Measurements from ENCODE around the gene TMSB15A.
"Not testable (repeated sequence)": the region's sequence is repeated elsewhere in the genome, so short reads cannot be mapped to it uniquely, and the experiment has no call there.

Gene TMSB15A

DNA sequence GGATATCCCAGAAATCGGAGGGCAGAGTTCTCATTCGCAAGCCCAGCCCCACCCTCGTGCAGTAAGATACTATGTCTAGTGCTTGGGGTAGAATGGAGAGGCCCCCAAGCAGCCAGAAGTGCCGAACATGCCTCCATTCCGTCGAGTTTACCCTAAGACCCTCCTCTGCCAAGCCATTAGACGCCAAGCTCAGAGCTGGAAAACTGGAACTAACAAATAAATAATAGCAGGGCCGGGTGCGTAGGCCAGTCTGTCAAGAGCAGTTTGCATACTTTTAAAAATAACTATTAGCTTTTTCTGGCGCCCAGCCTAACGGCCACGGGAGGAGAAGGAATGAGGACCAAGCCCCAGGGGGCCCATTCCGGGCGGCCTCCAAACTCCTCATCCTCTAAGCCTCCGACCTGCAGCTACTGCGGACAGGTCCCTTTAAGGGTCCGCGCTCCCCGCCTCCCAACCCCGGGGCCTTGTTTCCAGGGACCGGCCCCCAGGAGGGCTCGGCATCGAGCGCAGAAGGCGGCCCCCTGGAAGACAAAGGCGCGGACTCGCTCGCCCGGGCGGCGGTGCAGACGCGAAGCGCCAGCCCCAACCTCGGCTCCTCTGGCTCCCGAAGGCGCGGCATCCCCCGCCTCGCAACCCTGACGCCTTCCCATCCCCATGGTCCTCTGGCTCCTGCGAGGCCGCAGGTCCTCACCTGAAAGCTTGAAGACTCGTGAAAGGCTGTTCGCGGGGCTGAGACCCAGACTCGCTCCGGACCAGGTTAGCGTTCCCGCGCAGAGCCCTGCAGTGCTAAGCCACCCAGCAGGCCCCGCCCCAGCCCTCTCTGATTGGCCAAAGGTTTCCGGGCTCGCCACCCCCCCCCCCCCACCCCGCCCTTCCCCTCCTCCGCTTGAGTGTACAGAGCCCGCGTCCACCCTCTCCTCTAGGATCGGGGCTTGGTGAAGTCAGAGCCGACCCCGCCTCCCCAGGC is at the start of gene TMSB15A:
TSS of gene TMSB15A (minus strand) at position 765 of the 967 bp plus-strand sequence.
- peak; percentile 88 for DNase-seq

DNA sequence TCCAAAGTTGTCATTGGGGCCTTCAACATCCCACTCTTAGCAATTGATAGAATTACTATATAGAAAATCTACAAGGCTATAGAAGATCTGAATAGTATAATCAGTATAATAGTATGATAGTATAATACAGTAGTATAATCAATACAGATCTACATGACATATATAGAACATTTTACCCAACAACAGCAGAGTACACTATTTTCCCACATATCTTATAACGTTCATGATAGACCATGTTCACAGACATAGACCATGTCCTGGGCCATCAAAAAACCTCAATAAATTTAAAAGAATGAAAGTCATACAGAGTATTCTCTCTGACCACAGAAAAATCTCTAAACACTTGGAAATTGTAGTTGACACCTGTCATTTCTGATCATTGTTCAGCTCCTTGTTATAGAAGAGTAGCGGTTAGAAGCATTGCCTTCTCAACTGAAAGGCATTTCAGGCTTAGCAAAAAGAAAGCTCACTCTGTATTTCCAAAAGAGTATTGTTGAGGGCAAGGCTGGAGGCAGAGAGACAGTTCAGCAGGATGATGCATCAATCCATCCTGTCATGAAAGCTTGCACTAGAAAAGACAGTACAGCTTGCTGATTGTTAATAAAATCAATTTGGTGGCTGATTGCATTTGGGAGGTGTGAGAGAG is 44.0 kb upstream of the TMSB15A start:
- no peak for DNase-seq

GRCh38 chrX:102558607-102559006 is 42.1 kb upstream of the TMSB15A start:
- DNase-seq = no peak

DNA sequence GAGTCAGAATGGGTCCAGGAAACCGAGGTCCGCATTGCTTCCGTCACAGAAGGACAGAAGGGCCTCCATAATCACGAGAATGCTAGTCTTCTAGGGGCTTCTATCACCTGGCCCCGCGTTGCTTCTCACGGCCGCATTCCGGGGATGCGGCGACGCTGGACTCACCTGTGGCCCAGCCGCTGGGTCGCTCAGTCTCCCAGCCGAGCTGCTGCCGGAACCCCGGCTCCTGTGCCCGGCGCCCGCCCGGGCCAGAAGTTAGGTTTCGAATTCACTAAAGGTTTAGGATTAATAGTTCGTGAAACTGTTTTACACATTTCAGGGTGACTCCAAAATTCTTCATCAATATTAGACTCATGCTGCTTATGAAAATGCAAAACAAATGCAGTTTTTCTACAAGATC is 31.7 kb upstream of the TMSB15A start:
- no peak for DNase-seq

DNA sequence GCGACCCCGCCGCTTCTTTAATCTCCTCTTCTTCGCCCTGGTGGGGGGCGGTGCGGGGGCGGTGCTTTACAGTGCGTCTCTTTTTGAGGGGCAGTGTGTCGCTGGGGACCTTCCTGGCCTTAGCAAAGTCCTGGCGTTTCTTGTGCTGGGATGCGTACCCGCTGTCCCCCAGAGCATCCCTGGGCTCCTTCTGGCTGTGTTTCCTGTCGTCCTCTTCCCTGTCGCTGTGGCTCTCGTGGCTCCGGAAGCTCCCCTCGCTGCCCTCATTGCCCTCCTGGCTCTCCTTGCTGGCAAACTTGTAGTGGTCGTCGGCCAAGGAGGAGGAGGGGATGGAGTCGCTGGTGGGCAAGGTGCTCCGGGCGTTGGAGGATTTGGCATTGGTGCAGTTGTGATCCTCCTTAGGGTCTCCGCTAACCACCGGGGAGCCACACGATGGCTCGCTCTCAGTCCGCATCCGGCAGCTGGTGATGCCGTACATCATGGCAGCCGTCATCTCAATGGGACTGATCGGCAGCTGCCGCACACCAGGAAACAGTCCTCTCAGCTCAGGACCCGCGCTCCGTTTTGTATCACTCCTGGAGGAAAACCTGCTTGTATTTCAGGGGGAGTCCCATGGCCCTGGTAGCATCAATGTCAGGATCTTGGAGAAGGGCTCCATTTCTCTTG is 30.4 kb upstream of the TMSB15A start:
- no peak for DNase-seq

GRCh38 chrX:102546175-102546574 is 29.6 kb upstream of the TMSB15A start:
- DNase-seq = not testable (repeated sequence)

DNA sequence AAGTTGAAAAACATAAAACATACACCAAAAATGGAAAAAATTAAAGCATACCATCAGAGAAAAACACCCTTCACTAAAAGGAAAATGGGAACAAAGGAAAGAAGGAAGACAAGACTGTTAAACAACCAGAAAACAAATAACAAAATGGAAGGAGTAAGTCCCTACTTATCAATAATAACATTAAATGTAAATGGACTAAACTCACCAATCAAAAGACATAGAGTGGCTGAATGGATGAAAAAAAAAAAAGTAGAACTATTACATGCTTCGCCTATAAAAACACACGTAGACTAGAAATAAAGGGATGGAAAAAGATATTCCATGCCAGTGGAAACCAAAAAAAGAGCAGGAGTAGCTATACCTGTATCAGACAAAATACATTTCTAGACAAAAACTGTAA is 19.4 kb upstream of the TMSB15A start:
- DNase-seq = no peak

- no peak for DNase-seq
These were observed 787 bp upstream of the TMSB15A start for GRCh38 chrX:102517326-102517725.

DNA sequence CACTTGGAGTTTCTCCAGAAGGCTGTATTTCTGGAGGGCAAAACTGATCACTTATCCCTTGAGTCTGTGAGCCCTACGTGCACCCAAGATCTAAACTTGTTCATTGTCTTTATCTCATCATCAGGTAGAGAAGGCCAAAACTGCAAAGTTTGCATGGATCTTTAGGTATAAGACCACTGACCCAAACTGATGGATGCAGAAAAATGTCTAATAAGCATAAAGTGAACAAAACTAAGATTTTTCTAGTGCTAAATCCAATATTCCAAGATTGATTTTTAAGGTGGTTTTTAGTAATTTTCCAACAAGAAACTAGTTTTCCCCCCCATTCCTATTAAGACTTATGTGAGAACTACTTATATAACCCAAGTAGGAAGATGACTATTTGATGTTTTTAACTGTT is 2.0 kb downstream of the TMSB15A start:
- no peak for DNase-seq

- no peak for DNase-seq
These were observed 17.8 kb downstream of the TMSB15A start for GRCh38 chrX:102498732-102499131.

GRCh38 chrX:102491766-102492165 is 24.8 kb downstream of the TMSB15A start:
- no peak for DNase-seq

- not testable (repeated sequence) for DNase-seq
These were observed 37.8 kb downstream of the TMSB15A start for GRCh38 chrX:102478765-102479164.

GRCh38 chrX:102471762-102472220 is 44.7 kb downstream of the TMSB15A start, which contains the start of gene TCP11X2:
Gene TCP11X2, minus strand, starts transcription at chrX:102471812.
- not testable (repeated sequence) for DNase-seq

DNA sequence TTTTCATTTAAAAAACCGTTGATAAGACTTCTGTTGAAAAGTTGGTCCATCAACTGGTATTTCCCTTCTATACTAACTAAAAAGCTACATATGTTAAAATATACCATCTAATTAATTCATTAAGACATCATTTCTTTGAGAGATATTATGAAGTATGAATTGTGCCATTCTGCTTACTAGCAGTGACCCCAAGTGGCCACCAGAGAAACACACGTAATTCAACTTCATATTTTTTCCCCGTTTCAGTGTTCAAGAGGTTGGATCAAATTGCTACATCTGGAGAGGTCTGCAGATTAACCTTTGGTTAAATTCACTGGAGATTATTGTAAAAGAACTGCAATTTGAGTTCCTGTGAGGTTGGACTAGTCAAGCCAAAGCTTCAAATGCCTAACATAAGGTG is 46.3 kb downstream of the TMSB15A start:
- not testable (repeated sequence) for DNase-seq
